ENCODE measurements around the gene STMP1.

Gene STMP1

GRCh38 chr7:135714534-135715009, 52.3 kb downstream of the STMP1 start:
- H3K4me3 ChIP-seq (ENCODE audit: low read depth, low read length), result no peak overlapping the region
- H3K27ac ChIP-seq, result no peak overlapping the region
- no peaks in the 10 kb centered on the region for H3K27me3 ChIP-seq (replicated peaks)
- in situ Hi-C loops (cut with HindIII; ENCODE audit: low pct_ligation_motif_present, low sequenced_read_pairs), result no loop called here
- no peak for TF ChIP-seq CTCF (IDR thresholded peaks at IDR 0.05; ENCODE audit: low read depth, low read length, missing control alignments)
- peak; percentile 58 for DNase-seq
- no peaks in the 10 kb centered on the region for H3K36me3 ChIP-seq (replicated peaks)

- H3K36me3 ChIP-seq (replicated peaks), result no peaks in the 10 kb centered on the region
- TF ChIP-seq CTCF (IDR thresholded peaks at IDR 0.05; ENCODE audit: low read depth, low read length, missing control alignments), result no peak
- H3K27me3 ChIP-seq (replicated peaks), result no peaks in the 10 kb centered on the region
- in situ Hi-C loops (cut with HindIII; ENCODE audit: low pct_ligation_motif_present, low sequenced_read_pairs), result no loop called here
- no peak overlapping the region for H3K27ac ChIP-seq
- no peak overlapping the region for H3K4me3 ChIP-seq (ENCODE audit: low read depth, low read length)
- no peak for DNase-seq
Measured at GRCh38 chr7:135715055-135715522, 52.8 kb downstream of the STMP1 start.

GRCh38 chr7:135715673-135716072, 53.4 kb downstream of the STMP1 start:
- H3K36me3 ChIP-seq (replicated peaks), result no peaks in the 10 kb centered on the region
- TF ChIP-seq CTCF (IDR thresholded peaks at IDR 0.05; ENCODE audit: low read depth, low read length, missing control alignments), result no peak
- H3K4me3 ChIP-seq (ENCODE audit: low read depth, low read length), result no peak overlapping the region
- H3K27me3 ChIP-seq (replicated peaks), result no peaks in the 10 kb centered on the region
- no peak for DNase-seq
- in situ Hi-C loops (cut with HindIII; ENCODE audit: low pct_ligation_motif_present, low sequenced_read_pairs), result no loop called here
- no peak overlapping the region for H3K27ac ChIP-seq

GRCh38 chr7:135716677-135717238, 54.4 kb downstream of the STMP1 start:
- DNase-seq, result peak; percentile 56
- Histone ChIP-seq H3K36me3 (replicated peaks) (no peaks in the 10 kb centered on the region), H3K4me3 (ENCODE audit: low read depth, low read length) (no peak overlapping the region), H3K27me3 (replicated peaks) (no peaks in the 10 kb centered on the region), H3K27ac (no peak overlapping the region)
- no peak for TF ChIP-seq CTCF (IDR thresholded peaks at IDR 0.05; ENCODE audit: low read depth, low read length, missing control alignments)
- in situ Hi-C loops (cut with HindIII; ENCODE audit: low pct_ligation_motif_present, low sequenced_read_pairs), result no loop called here

- no peaks in the 10 kb centered on the region for H3K36me3 ChIP-seq (replicated peaks)
- H3K27ac ChIP-seq, result no peak overlapping the region
- H3K27me3 ChIP-seq (replicated peaks), result no peaks in the 10 kb centered on the region
- H3K4me3 ChIP-seq (ENCODE audit: low read depth, low read length), result no peak overlapping the region
- DNase-seq, result no peak
- no peak for TF ChIP-seq CTCF (IDR thresholded peaks at IDR 0.05; ENCODE audit: low read depth, low read length, missing control alignments)
- in situ Hi-C loops (cut with HindIII; ENCODE audit: low pct_ligation_motif_present, low sequenced_read_pairs), result no loop called here
Measured at GRCh38 chr7:135717693-135718092, 55.4 kb downstream of the STMP1 start.

GRCh38 chr7:135718219-135718618, 55.9 kb downstream of the STMP1 start:
- H3K4me3 ChIP-seq (ENCODE audit: low read depth, low read length), result no peak overlapping the region
- no peak for TF ChIP-seq CTCF (IDR thresholded peaks at IDR 0.05; ENCODE audit: low read depth, low read length, missing control alignments)
- H3K27me3 ChIP-seq (replicated peaks), result no peaks in the 10 kb centered on the region
- H3K27ac ChIP-seq, result no peak overlapping the region
- no peaks in the 10 kb centered on the region for H3K36me3 ChIP-seq (replicated peaks)
- in situ Hi-C loops (cut with HindIII; ENCODE audit: low pct_ligation_motif_present, low sequenced_read_pairs), result no loop called here
- DNase-seq, result no peak
